ENCODE data around the gene KCNMB2.

Gene KCNMB2

GRCh38 chr3:178583963-178584575 is 47.8 kb downstream of the KCNMB2 start:
- no peak for DNase-seq

GRCh38 chr3:178584722-178585380 is 48.6 kb downstream of the KCNMB2 start:
- no peak for DNase-seq

GRCh38 chr3:178585454-178585853 is 49.2 kb downstream of the KCNMB2 start:
- DNase-seq, result no peak

GRCh38 chr3:178586076-178586475 is 49.8 kb downstream of the KCNMB2 start:
- no peak for DNase-seq

- DNase-seq, result no peak
Observed at GRCh38 chr3:178588628-178589027, 52.4 kb downstream of the KCNMB2 start.

- DNase-seq, result no peak
Observed at GRCh38 chr3:178593786-178594185, 57.5 kb downstream of the KCNMB2 start.

GRCh38 chr3:178597371-178597770 is 61.1 kb downstream of the KCNMB2 start:
- DNase-seq, result no peak

GRCh38 chr3:178602856-178603255 is 66.6 kb downstream of the KCNMB2 start:
- no peak for DNase-seq

- no peak for DNase-seq
Observed at GRCh38 chr3:178603735-178604134, 67.5 kb downstream of the KCNMB2 start.

- DNase-seq, result no peak
Observed at GRCh38 chr3:178618197-178618596, 82.0 kb downstream of the KCNMB2 start.

GRCh38 chr3:178618896-178619295 is 82.7 kb downstream of the KCNMB2 start:
- DNase-seq, result no peak

GRCh38 chr3:178623666-178624255 is 87.5 kb downstream of the KCNMB2 start:
- no peak for DNase-seq

- no peak for DNase-seq
Observed at GRCh38 chr3:178624276-178624675, 88.0 kb downstream of the KCNMB2 start.

GRCh38 chr3:178625053-178625600 is 88.9 kb downstream of the KCNMB2 start:
- no peak for DNase-seq

- no peak for DNase-seq
Observed at GRCh38 chr3:178628037-178628436, 91.8 kb downstream of the KCNMB2 start.

GRCh38 chr3:178629430-178630178 is 93.4 kb downstream of the KCNMB2 start:
- no peak for DNase-seq

GRCh38 chr3:178631950-178632349 is 95.7 kb downstream of the KCNMB2 start:
- DNase-seq, result no peak

GRCh38 chr3:178634975-178635374 is 98.7 kb downstream of the KCNMB2 start:
- DNase-seq, result no peak

GRCh38 chr3:178637802-178638201 is 101.6 kb downstream of the KCNMB2 start:
- no peak for DNase-seq

GRCh38 chr3:178645503-178645902 is 109.3 kb downstream of the KCNMB2 start:
- DNase-seq, result no peak

- DNase-seq, result no peak
Observed at GRCh38 chr3:178646186-178646862, 110.1 kb downstream of the KCNMB2 start.

GRCh38 chr3:178655488-178655887 is 119.3 kb downstream of the KCNMB2 start:
- DNase-seq, result no peak

Measured in activated CD4-positive, alpha-beta T cell treated with anti-CD3 and anti-CD28 coated beads, Interleukin-2, amount 50 U/mL, for 48 hours (primary cell).